Esophagus (tissue), 2 donors: Measurements from ENCODE around the gene CADM2. TPM values are rescaled to one million over a fixed set of nuclear protein-coding genes. Genes with fewer than 3 reads are reported as not detected.

Source experiments
- H3K27ac ChIP-seq, 2 donors: one replicate each; pipeline ENCODE4 v1.5.1; 2013; ENCODE audit warnings: low read depth in 2 of 2, mild to moderate bottlenecking in 2 of 2, inconsistent platforms in 1 of 2, low read length in 1 of 2, moderate library complexity in 1 of 2
- H3K27me3 ChIP-seq, 2 donors: one replicate each; pipeline ENCODE4 v1.6.1; 2013; ENCODE audit warnings: low read length in 2 of 2, control low read depth in 1 of 2, mild to moderate bottlenecking in 1 of 2; ENCODE audit not compliant: insufficient read depth in 2 of 2, control insufficient read depth in 1 of 2
- H3K36me3 ChIP-seq, 2 donors: one replicate each; pipeline ENCODE4 v1.6.1; 2013; ENCODE audit warnings: low read length in 1 of 2; ENCODE audit not compliant: control insufficient read depth in 2 of 2, insufficient read depth in 2 of 2
- H3K4me1 ChIP-seq, 2 donors: one replicate each; pipeline ENCODE4 v1.6.1; 2013; ENCODE audit warnings: low read length in 1 of 2; ENCODE audit not compliant: control insufficient read depth in 2 of 2, insufficient read depth in 2 of 2
- H3K4me3 ChIP-seq, 2 donors: one replicate each; pipeline ENCODE4 v1.5.1; 2013; ENCODE audit warnings: low read length in 2 of 2, mild to moderate bottlenecking in 2 of 2, low read depth in 1 of 2, moderate library complexity in 1 of 2
- H3K9me3 ChIP-seq, 2 donors: one replicate each; pipeline ENCODE4 v1.6.1; 2013; ENCODE audit warnings: mild to moderate bottlenecking in 2 of 2, low read depth in 1 of 2, low read length in 1 of 2, moderate library complexity in 1 of 2; ENCODE audit not compliant: control insufficient read depth in 2 of 2, insufficient read depth in 1 of 2
- WGBS, 2 donors: extraction: QIAGEN DNeasy Blood & Tissue Kit; methylation state at CpG; one replicate each; pipeline ENCODE4 v1.1.7; 2013; 5-methylcytosine and 5-hydroxymethylcytosine counted together
- polyA plus RNA-seq, 2 donors: library from polyadenylated mRNA; stranded (reverse); fragments of 200-250 nt; gene quantifications; one replicate each; pipeline ENCODE4 v1.2.3, GENCODE V29; 2013
- donor health status: healthy with polysubstance abuse.
- donor health status: Bipolar disorder and iron deficiency.

Gene CADM2
- polyA plus RNA-seq, 2 donors: 0.12 to 0.25 TPM

DNA sequence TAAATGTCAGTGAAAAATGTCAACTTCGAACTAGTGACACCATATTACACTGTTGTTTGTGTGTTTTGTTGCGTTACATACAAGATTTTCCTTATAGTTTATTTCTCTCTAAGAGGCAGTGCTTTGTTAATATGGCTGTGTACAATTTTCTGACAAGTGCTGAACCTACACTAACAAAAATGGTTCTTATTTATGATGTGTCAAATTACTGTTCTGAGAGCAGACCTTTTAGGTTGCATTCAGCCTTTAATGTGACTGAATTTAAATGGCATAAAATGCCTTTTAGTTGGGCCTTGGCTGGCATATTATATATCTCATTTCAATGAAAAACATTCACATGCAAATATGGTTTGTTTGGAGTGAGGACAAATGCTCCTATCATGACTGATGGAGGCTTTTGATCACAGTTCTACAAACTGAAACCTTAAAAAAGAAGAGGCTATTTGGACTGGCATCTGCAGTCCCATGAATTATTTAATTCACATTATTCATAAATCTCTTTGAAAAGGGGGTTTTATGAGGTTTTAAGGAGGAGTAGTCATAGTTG, 750.6 kb downstream of the CADM2 start:
- WGBS, 2 donors: 70% methylated on average over 2 of the region's 2 CpGs
- no peaks in the 10 kb centered on the region for H3K4me1 ChIP-seq
- no peaks in the 10 kb centered on the region for H3K36me3 ChIP-seq
- no peaks in the 10 kb centered on the region for H3K9me3 ChIP-seq
- H3K27ac ChIP-seq: no peak overlapping the region
- H3K4me3 ChIP-seq: no peak overlapping the region
- no peaks in the 10 kb centered on the region for H3K27me3 ChIP-seq

DNA sequence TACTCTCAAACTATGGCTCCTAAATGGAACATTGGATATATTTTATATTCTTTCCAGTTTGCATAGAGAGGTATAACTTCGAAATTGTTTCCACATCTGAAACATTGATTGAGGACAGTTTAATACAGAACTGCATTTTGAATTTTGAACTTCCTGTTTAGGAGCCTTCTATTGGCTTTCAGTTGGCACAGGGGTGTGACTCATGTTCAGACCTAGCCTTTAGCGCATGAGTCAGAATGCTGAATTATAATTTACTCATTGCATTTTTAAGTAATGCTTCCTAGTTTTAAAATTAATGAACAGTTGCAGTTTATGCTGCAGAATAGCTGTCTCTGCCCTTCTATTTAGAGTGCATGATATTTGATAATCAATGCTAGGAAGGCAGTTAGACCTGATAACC, 751.7 kb downstream of the CADM2 start:
- Histone ChIP-seq H3K4me3 (no peak overlapping the region), H3K36me3 (no peaks in the 10 kb centered on the region), H3K27ac (no peak overlapping the region), H3K4me1 (no peaks in the 10 kb centered on the region), H3K27me3 (no peaks in the 10 kb centered on the region), H3K9me3 (no peaks in the 10 kb centered on the region)
- WGBS, 2 donors: 86 to 87% methylated on average over 2 of the region's 2 CpGs

- H3K4me1 ChIP-seq: no peaks in the 10 kb centered on the region
- WGBS, 2 donors: 87 to 88% methylated on average over 10 of the region's 10 CpGs
- no peaks in the 10 kb centered on the region for H3K27me3 ChIP-seq
- no peak overlapping the region for H3K4me3 ChIP-seq
- H3K36me3 ChIP-seq: no peaks in the 10 kb centered on the region
- H3K27ac ChIP-seq: no peak overlapping the region
- H3K9me3 ChIP-seq: peaks cover 0 to 8% of the 10 kb centered on the region in 2 donors
Measured at GRCh38 chr3:85721409-85722145, 762.8 kb downstream of the CADM2 start.

GRCh38 chr3:85725809-85726208, 767.0 kb downstream of the CADM2 start:
- H3K27ac ChIP-seq: no peak overlapping the region

GRCh38 chr3:85726241-85726640, 767.5 kb downstream of the CADM2 start:
- no peak overlapping the region for H3K4me3 ChIP-seq
- H3K4me1 ChIP-seq: no peaks in the 10 kb centered on the region
- H3K36me3 ChIP-seq: no peaks in the 10 kb centered on the region
- no peaks in the 10 kb centered on the region for H3K27me3 ChIP-seq
- H3K27ac ChIP-seq: no peak overlapping the region
- WGBS, 2 donors: 46 to 56% methylated on average over 2 of the region's 2 CpGs
- peaks cover 0 to 7% of the 10 kb centered on the region in 2 donors for H3K9me3 ChIP-seq

More at GRCh38 chr3:85725809-85726208, 767.0 kb downstream of the CADM2 start:
- Histone ChIP-seq H3K4me3 (no peak overlapping the region), H3K4me1 (no peaks in the 10 kb centered on the region), H3K36me3 (no peaks in the 10 kb centered on the region), H3K9me3 (peaks cover 0 to 8% of the 10 kb centered on the region in 2 donors), H3K27me3 (no peaks in the 10 kb centered on the region)

DNA sequence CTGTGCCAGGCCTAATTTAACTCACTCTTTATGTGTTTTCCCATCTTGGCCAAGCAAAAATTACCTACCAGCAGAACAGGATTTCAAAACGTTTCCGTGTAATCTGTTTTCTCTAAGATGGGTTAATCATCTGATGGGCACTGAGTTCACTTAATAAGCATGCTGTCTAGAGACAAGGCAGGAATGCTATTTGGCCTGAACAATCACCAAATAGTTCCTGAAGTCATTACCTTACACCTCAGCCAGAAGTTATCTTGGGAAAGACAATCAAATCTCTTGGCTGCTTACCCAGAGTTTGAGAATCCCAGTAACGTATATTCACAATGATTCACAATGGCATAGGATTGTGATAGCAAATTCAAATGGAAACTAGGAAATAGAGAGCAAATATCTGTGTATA, 779.1 kb downstream of the CADM2 start:
- H3K4me1 ChIP-seq: no peaks in the 10 kb centered on the region
- no peaks in the 10 kb centered on the region for H3K27me3 ChIP-seq
- H3K4me3 ChIP-seq: no peak overlapping the region
- H3K36me3 ChIP-seq: no peaks in the 10 kb centered on the region
- H3K27ac ChIP-seq: no peak overlapping the region
- WGBS, 2 donors: 47% methylated on average over 3 of the region's 3 CpGs
- no peaks in the 10 kb centered on the region for H3K9me3 ChIP-seq

DNA sequence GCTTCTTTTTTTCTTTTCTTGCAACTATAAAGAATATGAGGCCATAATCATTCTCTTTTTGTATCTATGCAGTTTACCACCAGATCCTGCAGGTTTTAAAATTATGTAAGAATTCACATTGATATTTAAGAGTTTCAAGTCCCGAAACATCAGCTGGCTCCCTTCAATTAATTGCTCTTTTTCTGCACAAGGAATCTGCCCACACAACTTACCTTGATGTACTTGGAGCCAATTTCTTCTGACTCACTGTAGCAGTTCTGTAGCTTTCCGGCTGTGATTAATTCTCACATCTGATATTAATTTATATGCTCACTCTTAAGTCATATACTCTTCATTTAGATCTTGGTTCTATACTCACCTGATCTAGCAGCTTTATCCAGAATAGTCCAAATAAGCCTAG, 781.8 kb downstream of the CADM2 start:
- no peaks in the 10 kb centered on the region for H3K27me3 ChIP-seq
- 59 to 86% methylated on average over 2 of the region's 2 CpGs for WGBS, 2 donors

DNA sequence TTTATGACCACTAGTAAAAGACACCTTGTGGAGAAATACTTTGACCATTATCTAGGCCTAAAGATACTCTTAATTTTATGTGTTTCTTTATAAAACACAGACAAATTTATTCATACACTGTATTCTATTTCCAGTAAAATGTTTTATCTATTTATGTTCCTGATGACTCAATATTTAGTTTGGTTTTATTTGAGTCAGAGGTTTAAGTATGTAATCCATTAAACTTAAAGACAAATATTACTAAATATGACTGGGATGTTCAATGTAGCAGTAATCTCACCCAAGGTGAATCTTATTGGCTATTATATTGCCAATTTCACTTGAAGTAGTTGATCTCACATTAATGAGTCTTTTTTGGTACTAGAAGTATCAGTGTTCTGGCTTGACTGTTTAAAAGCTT, 799.7 kb downstream of the CADM2 start:
- H3K27ac ChIP-seq: no peak overlapping the region
- peaks cover 0 to 2% of the 10 kb centered on the region in 2 donors for H3K9me3 ChIP-seq
- H3K27me3 ChIP-seq: no peaks in the 10 kb centered on the region
- no peaks in the 10 kb centered on the region for H3K4me1 ChIP-seq
- no peaks in the 10 kb centered on the region for H3K36me3 ChIP-seq
- H3K4me3 ChIP-seq: no peak overlapping the region

More for the DNA sequence above, 781.8 kb downstream of the CADM2 start:
- H3K4me1 ChIP-seq: no peaks in the 10 kb centered on the region
- no peaks in the 10 kb centered on the region for H3K36me3 ChIP-seq
- H3K4me3 ChIP-seq: no peak overlapping the region
- no peak overlapping the region for H3K27ac ChIP-seq
- no peaks in the 10 kb centered on the region for H3K9me3 ChIP-seq

DNA sequence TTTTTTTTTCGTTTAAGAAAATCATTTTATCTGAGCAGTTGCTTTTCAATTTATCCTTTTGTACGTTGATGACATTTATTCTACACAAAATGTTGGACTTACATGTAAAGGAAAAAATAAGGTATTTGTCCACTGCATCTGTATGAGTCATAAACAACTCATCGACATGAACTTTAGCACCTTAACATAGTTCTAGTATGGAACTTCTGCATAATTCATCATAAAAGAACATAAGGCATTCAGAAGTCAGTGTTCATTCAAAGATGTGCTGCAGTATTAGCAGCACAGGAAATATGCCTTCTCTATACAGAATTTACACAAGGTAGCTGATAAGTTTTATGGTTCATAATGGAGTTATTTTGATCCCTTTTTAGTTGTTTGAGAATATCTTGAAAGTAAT, 801.6 kb downstream of the CADM2 start:
- Histone ChIP-seq H3K27ac (no peak overlapping the region), H3K4me1 (no peaks in the 10 kb centered on the region), H3K9me3 (no peaks in the 10 kb centered on the region), H3K27me3 (no peaks in the 10 kb centered on the region), H3K4me3 (no peak overlapping the region), H3K36me3 (no peaks in the 10 kb centered on the region)
- WGBS, 2 donors: 59 to 80% methylated on average over 3 of the region's 3 CpGs

DNA sequence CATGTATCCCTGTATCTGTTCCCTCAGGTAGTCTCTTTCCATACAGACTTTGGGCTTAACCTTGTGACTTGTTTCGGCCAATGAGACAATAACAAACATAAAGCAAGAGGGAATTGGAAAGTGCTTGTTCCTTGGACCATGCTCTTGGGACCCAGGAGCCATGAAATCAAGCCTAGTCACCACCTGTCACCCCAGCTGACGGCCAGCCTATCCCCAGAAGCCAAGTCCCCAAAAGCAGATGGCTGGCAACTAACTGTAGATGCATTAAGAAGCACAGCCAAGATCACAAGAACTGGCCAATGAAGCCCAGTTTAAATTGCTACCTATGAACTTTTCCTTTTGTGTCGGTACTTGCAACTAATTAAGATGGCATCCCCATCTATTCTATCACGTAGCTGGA, 822.0 kb downstream of the CADM2 start:
- H3K36me3 ChIP-seq: no peaks in the 10 kb centered on the region
- no peaks in the 10 kb centered on the region for H3K9me3 ChIP-seq
- no peak overlapping the region for H3K4me3 ChIP-seq
- WGBS, 2 donors: 69 to 79% methylated on average over 4 of the region's 4 CpGs
- H3K27ac ChIP-seq: no peak overlapping the region
- H3K4me1 ChIP-seq: no peaks in the 10 kb centered on the region
- H3K27me3 ChIP-seq: no peaks in the 10 kb centered on the region
